Uterus (tissue), 4 donors: ENCODE data around the gene CTSE. TPM values are rescaled to one million over a fixed set of nuclear protein-coding genes. Genes with fewer than 3 reads are reported as not detected.

Experiments
- DNase-seq, 2 donors: peaks; one replicate each; pipeline ENCODE4 v3.0.0-alpha.2; 2019 to 2020
- H3K27ac ChIP-seq, 2 donors: fragments of 200-600 bp; sonication (generic); 1 replicate in 1 of 2; 2 replicates in 1 of 2; pipeline ENCODE4 v1.5.1; 2016 to 2018
- H3K27me3 ChIP-seq, 2 donors: fragments of 200-600 bp; sonication (generic); one replicate each; pipeline ENCODE4 v1.5.1; 2018 to 2019; ENCODE audit warnings: control low read depth in 1 of 2
- H3K36me3 ChIP-seq, 2 donors: fragments of 200-600 bp; sonication (generic); one replicate each; pipeline ENCODE4 v1.5.1; 2019; ENCODE audit warnings: control low read depth in 1 of 2
- H3K4me1 ChIP-seq, 2 donors: fragments of 200-600 bp; sonication (generic); one replicate each; pipeline ENCODE4 v1.5.1; 2018 to 2019; ENCODE audit warnings: control low read depth in 1 of 2
- H3K4me3 ChIP-seq, 2 donors: fragments of 200-600 bp; sonication (generic); 1 replicate in 1 of 2; 2 replicates in 1 of 2; pipeline ENCODE4 v1.5.1; 2018 to 2019; ENCODE audit warnings: mild to moderate bottlenecking in 1 of 2
- H3K9me3 ChIP-seq, 2 donors: fragments of 200-600 bp; sonication (generic); one replicate each; pipeline ENCODE4 v1.5.1; 2019; ENCODE audit warnings: control low read depth in 1 of 2
- POLR2A ChIP-seq, 2 donors: fragments of 450-650 bp; IDR thresholded peaks; one replicate each; pipeline ENCODE4 v1.6.1; 2016; ENCODE audit warnings: antibody characterized with exemption in 2 of 2, mild to moderate bottlenecking in 1 of 2, moderate library complexity in 1 of 2
- intact Hi-C: fragments of 100-400 bp; cut with DNase I; formaldehyde crosslinking; loops from one replicate; pipeline ENCODE4 v1.15.1; 2023; ENCODE audit warnings: low total_unique reads
- total RNA-seq, 4 donors: library from RNA; depleted of rRNA in 3 of 4; stranded (reverse); fragments of >200 nt in 3 of 4; gene quantifications; one replicate each; pipeline versions ENCODE4 v1.1.0 to v1.2.4, GENCODE V29; 2014 to 2023
- TF ChIP-seq, protein P1 (sequence below), 4 experiments: fragments of 200-600 bp in 2 of 4; fragments of 450-650 bp in 2 of 4; sonication (generic) in 2 of 4; IDR thresholded peaks; one replicate each; pipeline ENCODE4 v1.5.1; 2016 to 2019; ENCODE audit warnings: antibody characterized with exemption in 4 of 4, mild to moderate bottlenecking in 2 of 4, moderate library complexity in 1 of 4
- donor health status: DM: yes; HTN: yes; CAD: no.

Gene CTSE
- total RNA-seq, 4 donors from 2014 or later = 0.21 TPM; not detected in 3

DNA sequence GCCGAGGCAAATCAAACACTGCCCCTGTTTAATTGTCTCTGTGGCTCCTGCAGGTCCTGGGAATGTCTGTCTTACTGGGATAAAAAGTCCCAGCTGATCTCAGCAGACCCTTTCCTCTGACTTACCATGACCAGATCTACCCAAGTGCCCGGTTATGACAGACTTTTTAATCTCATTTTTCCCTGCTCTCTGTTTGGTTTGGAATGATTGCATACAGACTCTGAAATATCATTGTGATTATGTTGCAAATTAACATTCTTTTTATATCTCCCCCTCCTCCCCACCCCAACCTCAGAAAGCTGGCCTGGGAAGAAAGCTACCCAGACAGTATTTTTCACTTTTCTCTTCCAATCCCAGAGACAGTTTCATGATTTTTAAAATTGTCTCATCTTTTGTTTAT lies 36.8 kb downstream of the CTSE start:
- DNase-seq = no peak
- no peaks in the 10 kb centered on the region for H3K9me3 ChIP-seq
- no peaks in the 10 kb centered on the region for H3K4me1 ChIP-seq
- no peaks in the 10 kb centered on the region for H3K27me3 ChIP-seq
- H3K36me3 ChIP-seq = no peaks in the 10 kb centered on the region
- intact Hi-C loops = loop anchor here (10.0 kb wide), 1 partner anchor 118 kb away; no protein-coding TSS in a partner anchor
- no peak for TF ChIP-seq POLR2A (IDR thresholded peaks at IDR 0.05)
- TF ChIP-seq, protein P1, sequence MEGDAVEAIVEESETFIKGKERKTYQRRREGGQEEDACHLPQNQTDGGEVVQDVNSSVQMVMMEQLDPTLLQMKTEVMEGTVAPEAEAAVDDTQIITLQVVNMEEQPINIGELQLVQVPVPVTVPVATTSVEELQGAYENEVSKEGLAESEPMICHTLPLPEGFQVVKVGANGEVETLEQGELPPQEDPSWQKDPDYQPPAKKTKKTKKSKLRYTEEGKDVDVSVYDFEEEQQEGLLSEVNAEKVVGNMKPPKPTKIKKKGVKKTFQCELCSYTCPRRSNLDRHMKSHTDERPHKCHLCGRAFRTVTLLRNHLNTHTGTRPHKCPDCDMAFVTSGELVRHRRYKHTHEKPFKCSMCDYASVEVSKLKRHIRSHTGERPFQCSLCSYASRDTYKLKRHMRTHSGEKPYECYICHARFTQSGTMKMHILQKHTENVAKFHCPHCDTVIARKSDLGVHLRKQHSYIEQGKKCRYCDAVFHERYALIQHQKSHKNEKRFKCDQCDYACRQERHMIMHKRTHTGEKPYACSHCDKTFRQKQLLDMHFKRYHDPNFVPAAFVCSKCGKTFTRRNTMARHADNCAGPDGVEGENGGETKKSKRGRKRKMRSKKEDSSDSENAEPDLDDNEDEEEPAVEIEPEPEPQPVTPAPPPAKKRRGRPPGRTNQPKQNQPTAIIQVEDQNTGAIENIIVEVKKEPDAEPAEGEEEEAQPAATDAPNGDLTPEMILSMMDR (IDR thresholded peaks at IDR 0.05) = no peak
- no peak overlapping the region for H3K4me3 ChIP-seq
- peak overlapping the region in 1 of 2 donors; percentile 2 for H3K27ac ChIP-seq

DNA sequence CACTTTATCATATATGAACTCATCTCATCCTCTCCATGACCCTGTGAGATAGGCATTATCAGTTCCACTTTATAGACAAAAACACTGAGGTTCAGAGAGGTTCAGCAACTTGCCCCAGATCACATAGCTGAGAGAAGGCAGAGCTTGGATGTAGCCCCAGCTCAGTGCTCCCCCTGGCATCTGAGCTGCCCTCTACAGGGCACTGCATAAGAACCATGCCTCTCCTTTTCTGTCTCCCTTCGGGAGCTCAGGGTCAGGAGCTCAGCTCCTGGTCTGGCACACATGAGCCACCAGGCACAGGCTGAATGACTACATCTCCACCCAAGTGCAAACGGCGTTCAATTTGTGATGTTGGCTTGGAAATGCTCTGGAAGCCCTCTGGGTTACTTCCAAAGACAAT lies 37.4 kb downstream of the CTSE start:
- DNase-seq = no peak
- Histone ChIP-seq H3K36me3 (no peaks in the 10 kb centered on the region), H3K27ac (no peak overlapping the region), H3K27me3 (no peaks in the 10 kb centered on the region), H3K4me1 (no peaks in the 10 kb centered on the region), H3K4me3 (no peak overlapping the region), H3K9me3 (no peaks in the 10 kb centered on the region)
- intact Hi-C loops = loop anchor here (10.0 kb wide), 1 partner anchor 119 kb away; no protein-coding TSS in a partner anchor
- no peak for TF ChIP-seq POLR2A (IDR thresholded peaks at IDR 0.05)
- TF ChIP-seq, protein P1 (IDR thresholded peaks at IDR 0.05) = no peak

DNA sequence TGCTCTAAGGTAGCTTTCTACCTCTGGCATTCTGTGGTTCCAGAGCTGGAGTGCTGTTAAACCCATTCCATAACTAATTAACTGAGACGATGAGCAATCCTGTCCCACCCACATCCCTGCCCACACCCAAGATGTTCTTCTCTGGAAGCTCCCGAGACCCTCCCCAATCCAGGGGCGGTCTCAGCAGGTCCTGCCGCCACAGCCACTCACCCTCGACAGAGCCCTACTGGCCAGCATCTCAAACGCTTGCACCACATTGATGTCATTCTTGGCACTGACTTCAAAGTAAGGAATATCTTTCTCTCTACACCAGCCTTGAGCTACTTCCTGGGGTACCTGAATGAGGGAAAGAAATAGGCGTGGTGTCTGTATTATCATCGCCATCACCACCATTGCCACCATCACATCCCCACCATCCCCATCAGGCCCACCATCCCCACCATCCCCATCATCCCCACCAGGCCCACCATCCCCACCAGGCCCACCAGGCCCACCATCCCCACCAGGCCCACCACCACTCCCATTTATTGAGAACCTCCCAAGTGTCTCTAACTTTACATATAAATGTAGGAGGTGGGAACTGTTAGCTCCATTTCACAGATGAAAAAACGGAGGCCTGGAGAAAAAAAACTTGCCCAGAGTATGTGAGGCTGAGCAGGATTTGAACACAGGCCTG lies 38.2 kb downstream of the CTSE start:
- intact Hi-C loops = loop anchor here (10.0 kb wide), 1 partner anchor 119 kb away; no protein-coding TSS in a partner anchor
- Histone ChIP-seq H3K27me3 (no peaks in the 10 kb centered on the region), H3K27ac (no peak overlapping the region), H3K9me3 (no peaks in the 10 kb centered on the region), H3K36me3 (no peaks in the 10 kb centered on the region), H3K4me1 (no peaks in the 10 kb centered on the region), H3K4me3 (no peak overlapping the region)
- TF ChIP-seq, protein P1 (IDR thresholded peaks at IDR 0.05) = no peak
- no peak for TF ChIP-seq POLR2A (IDR thresholded peaks at IDR 0.05)
- no peak for DNase-seq

DNA sequence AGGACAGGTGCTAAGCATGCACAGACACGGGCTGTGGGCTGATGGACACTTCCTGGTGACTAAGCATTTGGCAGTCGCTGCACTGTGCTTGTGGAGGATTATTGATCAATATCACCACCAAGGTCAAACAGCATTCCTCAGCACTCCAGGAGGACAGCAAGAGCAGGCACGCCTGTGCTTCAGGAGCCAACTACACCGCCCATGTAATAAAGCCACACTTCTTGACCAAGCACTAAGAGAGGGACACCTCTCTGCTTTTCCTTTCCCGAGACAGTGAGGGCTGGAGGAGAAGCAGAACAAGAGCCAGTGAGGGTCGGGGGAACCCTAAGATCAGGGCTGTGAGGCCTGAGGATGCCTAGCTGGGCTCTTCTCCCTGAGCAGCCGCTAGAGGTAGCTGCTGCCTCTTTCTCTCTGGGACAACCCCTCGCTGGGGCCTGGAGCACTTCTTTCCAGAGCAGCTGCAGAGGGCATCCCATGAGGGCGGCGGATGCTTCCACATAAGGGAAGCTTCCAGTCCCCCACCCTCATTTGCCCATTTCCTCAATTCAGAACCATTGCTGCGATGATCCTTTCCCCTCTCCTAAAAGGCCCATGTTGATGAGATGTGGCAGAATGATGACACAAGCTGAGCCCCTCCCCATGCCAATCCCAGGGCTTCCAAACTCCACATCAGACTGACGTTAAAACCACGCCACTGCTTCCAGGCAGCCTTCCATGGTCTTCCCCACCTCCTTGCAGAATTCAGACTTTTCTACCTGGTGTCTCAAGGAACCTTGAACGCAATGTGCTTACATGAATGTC lies 39.6 kb downstream of the CTSE start:
- no peaks in the 10 kb centered on the region for H3K36me3 ChIP-seq
- no peaks in the 10 kb centered on the region for H3K27me3 ChIP-seq
- H3K9me3 ChIP-seq = no peaks in the 10 kb centered on the region
- TF ChIP-seq POLR2A (IDR thresholded peaks at IDR 0.05) = no peak
- TF ChIP-seq, protein P1 (IDR thresholded peaks at IDR 0.05) = peak; percentile 38 to 58 (median 48)
- peak in 1 of 2 donors; percentile 52 for DNase-seq
- intact Hi-C loops = loop anchor here (10.0 kb wide), 1 partner anchor 121 kb away; no protein-coding TSS in a partner anchor
- H3K4me3 ChIP-seq = no peak overlapping the region
- H3K27ac ChIP-seq = no peak overlapping the region
- H3K4me1 ChIP-seq = no peaks in the 10 kb centered on the region

DNA sequence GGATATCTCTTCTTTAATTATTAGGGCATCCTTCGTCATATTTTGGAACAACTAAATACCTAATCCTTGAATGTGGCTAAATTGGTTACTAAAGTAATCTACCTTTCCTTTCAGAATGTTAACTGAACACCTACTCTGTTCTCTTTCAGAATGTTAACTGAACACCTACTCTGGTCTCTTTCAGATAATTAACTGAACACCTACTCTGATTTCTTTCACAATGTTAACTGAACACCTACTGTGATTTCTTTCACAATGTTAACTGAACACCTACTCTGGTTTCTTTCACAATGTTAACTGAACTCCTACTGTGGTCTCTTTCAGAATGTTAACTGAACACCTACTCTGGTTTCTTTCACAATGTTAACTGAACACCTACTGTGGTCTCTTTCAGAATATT lies 42.4 kb downstream of the CTSE start:
- H3K4me1 ChIP-seq = no peaks in the 10 kb centered on the region
- H3K4me3 ChIP-seq = no peak overlapping the region
- H3K9me3 ChIP-seq = no peaks in the 10 kb centered on the region
- H3K36me3 ChIP-seq = no peaks in the 10 kb centered on the region
- no peak for DNase-seq
- TF ChIP-seq POLR2A (IDR thresholded peaks at IDR 0.05) = no peak
- TF ChIP-seq, protein P1 (IDR thresholded peaks at IDR 0.05) = no peak
- intact Hi-C loops = loop anchor here (10.0 kb wide), 1 partner anchor 124 kb away; no protein-coding TSS in a partner anchor
- H3K27me3 ChIP-seq = no peaks in the 10 kb centered on the region
- no peak overlapping the region for H3K27ac ChIP-seq
